Tibial artery (tissue), 4 donors: Measurements from ENCODE around the gene MAPRE2.

Experiments used
- DNase-seq, 2 donors: peaks; one replicate each; pipeline ENCODE4 v3.0.0-alpha.2; 2019
- H3K27ac ChIP-seq, 2 donors: fragments of 200-600 bp; sonication (generic) in 1 of 2; 1 replicate in 1 of 2; 2 replicates in 1 of 2; pipeline ENCODE4 v1.5.1; 2018 to 2019; ENCODE audit warnings: mild to moderate bottlenecking in 1 of 2
- H3K27me3 ChIP-seq, 2 donors: fragments of 200-600 bp; sonication (generic) in 1 of 2; one replicate each; pipeline versions ENCODE4 v1.5.1 to v1.6.0; 2016 to 2019
- H3K36me3 ChIP-seq, 3 donors: fragments of 200-600 bp; sonication (generic) in 2 of 3; one replicate each; pipeline ENCODE4 v1.5.1; 2016 to 2019; ENCODE audit warnings: mild to moderate bottlenecking in 2 of 3
- H3K4me1 ChIP-seq, 4 donors: fragments of 200-600 bp; sonication (generic) in 2 of 4; 1 replicate in 3 of 4; 2 replicates in 1 of 4; pipeline ENCODE4 v1.5.1; 2016 to 2019
- H3K4me3 ChIP-seq, 2 donors: fragments of 200-600 bp; sonication (generic) in 1 of 2; 1 replicate in 1 of 2; 2 replicates in 1 of 2; pipeline ENCODE4 v1.5.1; 2018 to 2019; ENCODE audit warnings: mild to moderate bottlenecking in 2 of 2
- H3K9me3 ChIP-seq, 3 donors: fragments of 200-600 bp; sonication (generic) in 1 of 3; one replicate each; pipeline ENCODE4 v1.5.1; 2016 to 2019
- intact Hi-C: fragments of 100-400 bp; cut with DNase I; formaldehyde crosslinking; loops from one replicate; pipeline ENCODE4 v1.15.0; 2023; ENCODE audit warnings: low total_unique reads
- TF ChIP-seq, protein P1 (sequence below), 2 experiments: fragments of 200-600 bp in 1 of 2; fragments of 450-650 bp in 1 of 2; IDR thresholded peaks; one replicate each; pipeline ENCODE4 v1.5.1; 2017 to 2019; ENCODE audit warnings: antibody characterized with exemption in 2 of 2, mild to moderate bottlenecking in 1 of 2, moderate library complexity in 1 of 2

The MAPRE2 gene

DNA sequence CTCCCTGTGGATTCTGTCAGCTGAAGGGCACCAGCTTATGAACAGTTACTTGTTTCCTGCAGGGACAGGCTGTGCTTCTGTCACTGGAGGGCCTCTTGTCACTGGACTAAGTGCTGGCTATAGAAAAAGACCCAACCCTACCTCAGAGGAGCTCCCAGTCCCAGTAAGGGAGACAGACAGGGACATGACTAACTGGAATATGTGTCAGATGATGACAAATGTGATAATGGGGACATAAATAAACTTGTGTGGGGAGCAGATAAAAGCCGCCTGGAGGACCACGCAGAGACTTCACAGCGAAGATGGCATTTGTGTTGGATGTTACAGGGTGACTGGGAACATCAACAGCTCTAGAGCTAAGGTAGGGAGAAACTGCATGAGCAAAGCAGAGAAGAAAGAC, 95.0 kb downstream of the MAPRE2 start:
- Histone ChIP-seq H3K9me3 (no peaks in the 10 kb centered on the region), H3K27me3 (no peaks in the 10 kb centered on the region), H3K4me3 (no peak overlapping the region), H3K36me3 (peaks cover 36 to 89% (median 69%) of the 10 kb centered on the region in 3 donors), H3K4me1 (peaks cover 0 to 6% (median 0%) of the 10 kb centered on the region in 4 donors), H3K27ac (no peak overlapping the region)
- DNase-seq = no peak
- intact Hi-C loops = no loop called here
- TF ChIP-seq, protein P1, sequence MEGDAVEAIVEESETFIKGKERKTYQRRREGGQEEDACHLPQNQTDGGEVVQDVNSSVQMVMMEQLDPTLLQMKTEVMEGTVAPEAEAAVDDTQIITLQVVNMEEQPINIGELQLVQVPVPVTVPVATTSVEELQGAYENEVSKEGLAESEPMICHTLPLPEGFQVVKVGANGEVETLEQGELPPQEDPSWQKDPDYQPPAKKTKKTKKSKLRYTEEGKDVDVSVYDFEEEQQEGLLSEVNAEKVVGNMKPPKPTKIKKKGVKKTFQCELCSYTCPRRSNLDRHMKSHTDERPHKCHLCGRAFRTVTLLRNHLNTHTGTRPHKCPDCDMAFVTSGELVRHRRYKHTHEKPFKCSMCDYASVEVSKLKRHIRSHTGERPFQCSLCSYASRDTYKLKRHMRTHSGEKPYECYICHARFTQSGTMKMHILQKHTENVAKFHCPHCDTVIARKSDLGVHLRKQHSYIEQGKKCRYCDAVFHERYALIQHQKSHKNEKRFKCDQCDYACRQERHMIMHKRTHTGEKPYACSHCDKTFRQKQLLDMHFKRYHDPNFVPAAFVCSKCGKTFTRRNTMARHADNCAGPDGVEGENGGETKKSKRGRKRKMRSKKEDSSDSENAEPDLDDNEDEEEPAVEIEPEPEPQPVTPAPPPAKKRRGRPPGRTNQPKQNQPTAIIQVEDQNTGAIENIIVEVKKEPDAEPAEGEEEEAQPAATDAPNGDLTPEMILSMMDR (IDR thresholded peaks at IDR 0.05) = no peak

DNA sequence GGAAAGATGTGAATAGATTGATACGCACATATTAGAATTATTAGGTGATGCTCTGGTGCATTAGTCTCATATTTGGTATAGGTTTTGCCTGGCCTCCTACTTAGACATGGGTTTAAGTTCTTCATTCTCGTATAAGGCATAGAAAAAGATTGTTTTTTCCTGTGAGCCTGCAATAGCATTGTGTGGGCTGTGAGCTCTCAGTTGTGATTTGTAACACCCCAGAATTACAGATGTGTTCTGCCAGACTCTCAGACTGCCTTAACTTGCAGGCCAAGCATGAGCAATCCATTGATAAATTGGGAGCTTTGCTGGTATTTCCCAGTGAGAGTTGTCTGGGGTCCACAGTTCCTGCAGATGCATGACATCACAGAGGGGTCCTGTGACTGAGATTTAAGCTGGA, 95.7 kb downstream of the MAPRE2 start:
- Histone ChIP-seq H3K9me3 (no peaks in the 10 kb centered on the region), H3K27me3 (no peaks in the 10 kb centered on the region), H3K4me1 (peaks cover 0 to 6% (median 0%) of the 10 kb centered on the region in 4 donors), H3K4me3 (no peak overlapping the region), H3K27ac (no peak overlapping the region), H3K36me3 (peaks cover 35 to 90% (median 63%) of the 10 kb centered on the region in 3 donors)
- TF ChIP-seq, protein P1 (IDR thresholded peaks at IDR 0.05) = no peak
- no peak for DNase-seq
- intact Hi-C loops = no loop called here

GRCh38 chr18:35137632-35138031, 96.4 kb downstream of the MAPRE2 start:
- H3K4me3 ChIP-seq = no peak overlapping the region
- DNase-seq = no peak
- H3K36me3 ChIP-seq = peaks cover 28 to 90% (median 56%) of the 10 kb centered on the region in 3 donors
- intact Hi-C loops = no loop called here
- H3K4me1 ChIP-seq = no peaks in the 10 kb centered on the region
- no peak overlapping the region for H3K27ac ChIP-seq
- TF ChIP-seq, protein P1 (IDR thresholded peaks at IDR 0.05) = no peak
- H3K27me3 ChIP-seq = no peaks in the 10 kb centered on the region
- no peaks in the 10 kb centered on the region for H3K9me3 ChIP-seq

DNA sequence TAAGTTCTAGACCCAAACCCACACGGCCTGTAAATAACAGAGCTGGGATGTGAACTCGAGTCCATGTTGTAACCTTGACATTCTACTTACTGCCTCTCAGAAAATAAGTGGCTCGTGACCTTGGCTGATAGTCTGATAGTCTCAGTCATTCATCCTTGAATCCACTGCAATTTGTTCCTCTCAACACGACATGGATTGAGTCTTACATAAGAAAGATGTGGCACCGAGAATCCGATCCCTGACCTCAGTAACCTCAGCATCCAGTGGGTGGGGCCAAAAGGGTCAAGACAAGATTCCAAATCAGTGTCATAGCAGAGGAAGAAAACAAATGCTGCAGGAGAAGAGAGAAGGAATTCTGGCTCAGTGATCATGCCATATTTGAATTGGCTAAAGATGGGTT, 97.6 kb downstream of the MAPRE2 start:
- intact Hi-C loops = no loop called here
- H3K36me3 ChIP-seq = peaks cover 28 to 79% (median 44%) of the 10 kb centered on the region in 3 donors
- no peak overlapping the region for H3K27ac ChIP-seq

DNA sequence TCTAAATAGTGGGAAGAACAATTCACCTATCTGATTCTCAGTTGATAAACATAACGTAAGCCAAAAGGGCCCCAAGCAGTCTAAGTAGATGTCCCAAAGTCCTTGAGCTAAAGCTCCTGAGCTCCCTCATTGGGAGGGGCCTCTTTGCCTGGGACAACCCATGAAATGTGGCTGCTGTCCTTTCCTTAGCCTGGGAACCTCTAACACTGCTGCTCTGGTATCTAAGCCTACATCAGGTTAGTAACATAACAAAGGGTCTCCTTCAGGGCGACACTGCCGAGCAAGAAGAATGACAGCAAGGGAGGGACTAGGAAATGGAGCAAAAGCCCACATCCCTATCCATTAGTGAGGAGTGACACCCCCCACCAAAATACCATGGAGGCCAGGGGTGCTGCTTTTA, 98.3 kb downstream of the MAPRE2 start:
- no peak overlapping the region for H3K27ac ChIP-seq
- peaks cover 0 to 11% (median 4%) of the 10 kb centered on the region in 4 donors for H3K4me1 ChIP-seq
- no peaks in the 10 kb centered on the region for H3K9me3 ChIP-seq
- H3K36me3 ChIP-seq = peaks cover 20 to 76% (median 39%) of the 10 kb centered on the region in 3 donors
- intact Hi-C loops = no loop called here
- DNase-seq = no peak
- TF ChIP-seq, protein P1 (IDR thresholded peaks at IDR 0.05) = no peak
- no peaks in the 10 kb centered on the region for H3K27me3 ChIP-seq
- H3K4me3 ChIP-seq = no peak overlapping the region

More for the DNA sequence above, 97.6 kb downstream of the MAPRE2 start:
- H3K9me3 ChIP-seq = no peaks in the 10 kb centered on the region
- peaks cover 0 to 5% (median 2%) of the 10 kb centered on the region in 4 donors for H3K4me1 ChIP-seq
- no peak overlapping the region for H3K4me3 ChIP-seq
- TF ChIP-seq, protein P1 (IDR thresholded peaks at IDR 0.05) = no peak
- no peaks in the 10 kb centered on the region for H3K27me3 ChIP-seq
- DNase-seq = no peak

- Histone ChIP-seq H3K27me3 (no peaks in the 10 kb centered on the region), H3K27ac (no peak overlapping the region), H3K36me3 (peaks cover 20 to 64% (median 23%) of the 10 kb centered on the region in 3 donors), H3K4me1 (peaks cover 0 to 14% (median 4%) of the 10 kb centered on the region in 4 donors), H3K4me3 (no peak overlapping the region), H3K9me3 (no peaks in the 10 kb centered on the region)
- DNase-seq = no peak
- TF ChIP-seq, protein P1 (IDR thresholded peaks at IDR 0.05) = no peak
- intact Hi-C loops = loop anchor here (5.0 to 10.0 kb wide), 2 partner anchors 134 to 276 kb away; no protein-coding TSS in a partner anchor
These were observed 99.9 kb downstream of the MAPRE2 start for GRCh38 chr18:35141077-35141476.
